DMS 273 (cell line): ENCODE results near the gene LMO7.
"Not testable (repeated sequence)": the region's sequence is repeated elsewhere in the genome, so short reads cannot be mapped to it uniquely, and the experiment has no call there.

Experiments used
- DNase-seq: peaks from one replicate; lab custom pipeline; 2025; ENCODE audit not compliant: unreplicated experiment; lab: John Stamatoyannopoulos, UW

LMO7 gene

GRCh38 chr13:75645141-75645540, 9.0 kb downstream of the LMO7 start:
- DNase-seq, result no peak

DNA sequence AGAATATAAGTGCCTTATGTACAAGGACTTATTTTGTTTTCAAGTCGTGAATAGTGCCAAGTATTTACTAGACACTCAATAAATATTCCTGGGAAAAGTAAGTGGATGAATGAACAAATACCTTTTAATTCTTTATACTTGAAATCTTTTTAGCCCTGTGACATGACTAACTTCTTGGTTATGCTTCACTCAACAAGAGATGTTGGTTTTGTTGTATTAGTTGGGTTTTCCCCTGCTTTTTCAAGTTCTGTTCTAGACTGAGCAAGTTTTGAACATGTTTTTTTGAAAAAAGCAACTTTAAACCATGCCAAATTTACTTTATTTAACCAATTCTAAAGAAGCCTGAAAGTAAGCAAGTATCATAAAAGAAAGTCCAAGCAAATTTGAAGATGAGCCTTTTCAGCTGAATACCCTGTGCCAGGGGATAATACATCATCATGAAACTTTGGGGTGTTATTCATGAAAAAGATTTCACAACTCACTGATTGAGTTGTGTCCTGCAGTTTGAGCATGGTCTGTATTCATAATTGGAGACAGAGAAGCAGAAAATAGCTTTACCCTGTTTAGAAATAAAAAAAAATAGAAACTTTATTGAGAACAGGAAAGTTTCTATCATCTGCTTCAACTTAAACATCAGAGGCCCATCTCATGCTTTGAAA, 11.1 kb downstream of the LMO7 start:
- DNase-seq, result no peak

- no peak for DNase-seq
Measured at GRCh38 chr13:75648446-75648845, 12.3 kb downstream of the LMO7 start.

DNA sequence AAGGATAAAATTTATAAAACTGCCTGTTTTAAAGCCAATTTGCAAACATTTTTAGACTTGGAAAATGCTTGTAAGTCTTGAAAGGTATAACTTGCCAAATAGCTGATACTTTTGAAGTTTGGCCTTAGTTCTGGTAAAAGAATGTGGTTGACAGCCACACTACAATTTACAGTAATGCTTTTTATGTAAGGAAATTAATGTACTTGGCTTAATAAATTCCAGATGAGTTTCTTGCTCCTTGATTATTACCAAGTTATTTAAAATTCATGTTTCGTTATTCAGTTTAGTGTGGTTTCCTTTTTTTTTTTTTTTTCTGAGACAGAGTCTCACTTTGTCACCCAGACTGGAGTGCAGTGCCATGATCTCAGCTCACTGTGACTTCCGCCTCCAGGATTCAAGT, 14.9 kb downstream of the LMO7 start:
- no peak for DNase-seq

- peak; percentile 46 for DNase-seq
Measured at GRCh38 chr13:75652726-75653125, 16.6 kb downstream of the LMO7 start.

DNA sequence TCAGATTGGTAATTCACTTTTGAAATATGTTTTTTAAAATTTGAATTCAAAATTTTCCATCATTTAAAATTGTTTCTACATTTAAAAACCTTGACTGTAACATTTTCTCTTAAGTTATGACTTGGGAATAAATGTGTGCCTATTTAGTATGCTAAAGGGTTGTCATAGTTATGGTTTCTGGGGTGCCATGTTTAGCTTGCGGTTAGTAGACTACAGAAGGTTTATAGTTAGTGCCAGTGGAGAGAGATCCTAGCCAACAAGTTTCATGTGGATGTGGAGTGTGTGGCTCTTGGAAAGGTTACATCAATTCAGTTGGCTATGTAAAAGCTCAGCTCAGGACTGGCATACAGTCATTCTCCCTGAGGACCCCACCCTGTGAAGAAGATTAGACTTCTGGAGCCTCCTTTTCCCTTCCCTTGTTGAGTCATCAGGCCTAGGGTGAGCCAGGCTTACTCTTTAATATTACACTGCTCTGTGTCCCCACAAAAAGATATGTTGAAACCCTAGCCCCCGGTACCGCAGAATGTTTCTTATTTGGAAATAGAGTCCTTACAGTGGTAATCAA, 20.4 kb downstream of the LMO7 start:
- DNase-seq, result no peak

DNA sequence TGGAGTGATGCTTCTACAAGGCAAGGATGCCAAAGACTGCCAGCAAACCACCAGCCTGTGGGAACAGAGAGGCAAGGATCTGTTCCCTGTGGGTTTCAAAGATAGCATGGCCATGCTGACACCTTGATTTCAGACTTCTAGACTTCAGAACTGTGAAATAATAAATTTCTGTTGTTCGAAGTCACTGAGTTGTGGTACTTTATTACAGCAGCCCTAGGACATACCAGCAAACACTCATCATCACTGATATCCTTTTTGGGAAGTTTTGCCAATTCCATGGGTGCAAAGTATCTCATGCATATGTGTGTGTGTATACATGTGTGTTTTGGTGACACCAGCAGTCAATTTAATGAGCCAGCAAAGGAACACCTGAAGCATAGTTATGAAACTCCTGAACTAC, 21.0 kb downstream of the LMO7 start:
- no peak for DNase-seq

- no peak for DNase-seq
Measured at GRCh38 chr13:75660694-75661093, 24.6 kb downstream of the LMO7 start.

DNA sequence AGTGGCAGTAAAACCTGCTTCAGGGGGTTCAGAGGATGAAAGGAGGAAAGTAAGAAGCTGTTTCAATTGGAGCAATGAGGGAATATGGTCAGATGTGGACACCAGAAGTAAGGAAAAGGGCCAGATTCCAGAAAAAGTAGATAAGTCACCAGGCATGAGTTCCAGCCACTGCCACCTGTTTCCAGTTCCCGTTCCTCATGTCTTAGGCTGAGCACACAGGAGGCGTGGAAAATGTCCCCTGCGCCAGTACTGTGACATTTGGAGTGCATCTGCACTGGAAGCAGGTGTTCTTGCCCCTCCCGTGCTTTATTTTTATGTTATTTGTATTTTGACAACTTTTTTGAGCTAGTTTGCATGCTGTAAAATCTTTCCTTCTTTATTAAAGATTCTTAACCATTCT, 25.3 kb downstream of the LMO7 start:
- DNase-seq, result no peak

DNA sequence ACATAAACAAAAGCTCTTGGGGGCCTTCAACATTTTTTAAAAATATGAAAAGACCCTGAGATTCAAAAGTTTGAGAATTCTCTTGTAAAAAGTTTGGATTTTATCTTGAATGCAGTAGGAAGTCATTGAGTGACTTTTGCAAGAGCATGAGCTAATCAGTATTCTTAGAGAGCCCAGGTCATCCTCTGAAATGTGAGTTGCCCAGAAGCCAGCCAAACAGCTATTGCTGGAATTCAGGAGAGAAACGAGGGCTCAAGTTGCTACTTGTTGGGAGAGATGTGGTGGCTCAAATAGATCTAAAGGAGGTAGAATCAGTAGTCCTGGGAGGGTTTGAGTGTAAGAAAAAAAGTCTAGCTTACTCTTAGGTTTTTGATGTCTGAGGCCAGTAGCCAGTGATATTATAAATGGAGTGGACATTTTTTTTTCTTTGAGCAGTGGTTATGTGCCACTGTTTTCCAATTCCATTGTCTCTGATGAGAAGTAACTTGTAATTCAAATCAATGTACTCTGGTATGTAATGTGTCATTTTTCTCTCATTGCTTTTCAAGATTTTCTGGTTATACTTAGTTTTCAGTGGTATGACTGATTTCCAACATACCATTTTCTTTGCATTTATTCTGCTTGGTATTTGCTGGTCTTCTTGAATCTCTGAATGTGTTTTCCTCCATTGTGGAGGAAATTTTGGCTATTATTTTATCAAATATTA, 30.7 kb downstream of the LMO7 start:
- no peak for DNase-seq

GRCh38 chr13:75669706-75670105, 33.6 kb downstream of the LMO7 start:
- no peak for DNase-seq

DNA sequence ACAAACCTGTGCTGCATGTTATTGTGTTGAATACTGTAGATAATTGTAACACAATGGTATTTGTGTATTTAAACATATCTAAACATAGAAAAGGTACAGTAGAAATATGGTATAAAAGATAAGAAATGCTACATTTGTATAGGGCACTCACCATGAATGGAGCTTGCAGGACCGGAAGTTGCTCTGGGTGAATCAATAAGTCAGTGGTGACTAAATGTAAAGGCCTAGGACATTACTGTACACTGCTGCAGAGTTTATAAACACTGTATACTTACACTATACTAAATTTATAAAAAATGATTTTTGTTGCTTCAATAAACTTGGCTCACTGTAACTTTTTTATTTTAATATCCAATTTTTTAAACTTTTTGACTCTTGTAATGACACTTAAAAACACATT, 34.4 kb downstream of the LMO7 start:
- DNase-seq, result no peak

GRCh38 chr13:75675421-75675820, 39.3 kb downstream of the LMO7 start:
- no peak for DNase-seq

GRCh38 chr13:75679459-75679858, 43.3 kb downstream of the LMO7 start:
- no peak for DNase-seq

GRCh38 chr13:75680251-75680650, 44.1 kb downstream of the LMO7 start:
- not testable (repeated sequence) for DNase-seq

DNA sequence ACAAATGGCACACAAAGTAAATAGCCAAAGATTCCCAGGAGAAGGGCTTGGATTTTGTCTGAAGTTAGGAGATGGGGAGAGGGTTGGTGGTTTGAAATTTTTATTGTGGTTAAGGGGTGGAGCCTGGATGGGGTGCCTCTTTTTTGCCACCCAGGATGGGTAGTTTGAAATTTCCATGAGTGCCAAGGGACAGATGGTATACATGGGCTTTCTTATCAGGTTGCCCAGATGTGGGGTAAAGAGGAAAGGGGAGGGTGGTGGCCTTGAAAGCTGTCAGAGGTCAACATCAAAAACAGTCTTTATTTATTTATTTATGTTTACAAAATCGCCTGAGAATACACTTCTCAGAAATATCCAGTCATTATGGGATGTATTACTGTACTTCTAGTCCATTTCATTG, 46.2 kb downstream of the LMO7 start:
- DNase-seq, result no peak

DNA sequence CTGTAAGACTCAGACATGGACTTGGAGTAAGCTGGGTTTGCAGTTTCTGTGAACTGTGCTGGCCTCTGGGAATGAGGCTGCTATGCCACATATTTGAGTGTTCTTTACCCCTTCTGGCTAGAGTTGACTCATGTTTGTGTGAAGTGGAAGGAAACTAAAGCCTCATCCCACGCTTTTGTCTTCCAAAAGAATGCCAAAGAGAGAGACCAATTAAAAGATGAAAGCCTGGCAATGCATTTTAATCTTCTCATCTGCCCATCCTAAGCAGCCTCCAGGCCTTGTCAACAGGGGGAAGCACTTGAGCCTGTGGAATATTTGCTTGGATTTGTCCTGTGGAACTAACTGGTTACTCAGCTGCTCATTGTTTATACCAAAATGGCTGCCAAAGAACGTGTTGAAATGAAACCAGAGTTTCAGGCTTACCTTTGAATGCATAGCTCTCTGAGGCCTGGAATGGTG, 49.1 kb downstream of the LMO7 start:
- peak; percentile 6 for DNase-seq

- peak; percentile 67 for DNase-seq
Measured at GRCh38 chr13:75687150-75687763, 51.1 kb downstream of the LMO7 start.

DNA sequence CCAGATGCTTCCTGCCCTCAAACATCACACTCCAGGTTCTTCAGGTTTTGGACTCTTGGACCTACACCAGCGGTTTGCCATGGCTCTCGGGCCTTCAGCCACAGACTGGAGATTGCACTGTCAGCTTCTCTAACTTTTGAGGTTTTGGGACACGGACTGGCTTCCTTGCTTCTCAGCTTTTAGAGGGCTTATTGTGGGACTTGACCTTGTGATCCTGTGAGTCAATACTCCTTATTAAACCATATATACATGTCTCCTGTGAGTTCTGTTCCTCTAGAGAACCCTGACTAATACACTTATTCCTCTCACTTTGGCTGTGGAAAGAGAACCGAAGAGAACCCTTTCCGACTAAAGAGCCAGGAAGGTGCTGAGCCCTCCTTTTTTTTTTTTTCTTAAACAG, 53.6 kb downstream of the LMO7 start:
- DNase-seq, result no peak

GRCh38 chr13:75690607-75691006, 54.5 kb downstream of the LMO7 start:
- no peak for DNase-seq

DNA sequence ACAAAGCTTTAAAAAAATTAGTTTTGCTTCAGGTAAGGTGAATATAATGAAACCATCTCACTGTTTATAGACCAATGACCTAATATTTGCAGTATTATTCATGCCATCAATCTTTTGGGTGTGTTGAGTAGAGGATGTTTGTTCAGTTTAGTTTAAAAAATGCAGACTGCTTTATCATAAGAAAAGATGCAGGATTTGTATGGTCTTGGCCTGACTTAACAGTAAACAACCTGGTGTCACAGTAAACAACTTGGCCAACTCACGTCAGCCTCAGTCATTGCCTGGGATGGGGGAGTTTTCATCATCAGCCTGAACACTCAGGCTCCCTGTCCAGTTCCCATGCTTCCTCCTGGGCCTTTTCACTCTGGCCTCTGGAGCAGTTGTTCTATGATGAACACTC, 55.1 kb downstream of the LMO7 start:
- no peak for DNase-seq

GRCh38 chr13:75693227-75693626, 57.1 kb downstream of the LMO7 start:
- DNase-seq, result peak; percentile 77
